ENCODE results near the gene SLC25A47.
A peak's percentile ranks its signal among the peaks of the same experiment; 100 is the strongest.
"Not testable (repeated sequence)": the region's sequence is repeated elsewhere in the genome, so short reads cannot be mapped to it uniquely, and the experiment has no call there.

SLC25A47 gene

GRCh38 chr14:100323121-100323941 is at the start of gene SLC25A47:
SLC25A47 (plus strand) TSS chr14:100323339; CDS start chr14:100323415, 76 bp downstream.
- Histone ChIP-seq H3K9me3 (no peaks in the 10 kb centered on the region), H3K27me3 (ENCODE audit: low read depth) (no peaks in the 10 kb centered on the region), H3K4me1 (peaks cover 1% of the 10 kb centered on the region; the same call in 1 of the 2 replicates), H3K36me3 (replicated peaks) (no peaks in the 10 kb centered on the region), H3K4me3 (no peak within 1 kb of the TSS)
- DNase-seq (ENCODE audit: low spot score in 2 of 2), result no peak
- in situ Hi-C loops (cut with MboI; ENCODE audit: low sequenced_read_pairs), result no loop called here

GRCh38 chr14:100274250-100274649 is 48.9 kb upstream of the SLC25A47 start:
- no peak for DNase-seq (ENCODE audit: low spot score in 2 of 2)
- no peaks in the 10 kb centered on the region for H3K27me3 ChIP-seq (ENCODE audit: low read depth)
- H3K36me3 ChIP-seq (replicated peaks), result peaks cover 57% of the 10 kb centered on the region
- no peaks in the 10 kb centered on the region for H3K9me3 ChIP-seq
- H3K4me3 ChIP-seq, result no peak overlapping the region
- H3K4me1 ChIP-seq, result no peaks in the 10 kb centered on the region; the same call in none of the 2 replicates
- in situ Hi-C loops (cut with MboI; ENCODE audit: low sequenced_read_pairs), result no loop called here

- Histone ChIP-seq H3K4me1 (no peaks in the 10 kb centered on the region; the same call in 1 of the 2 replicates), H3K27me3 (ENCODE audit: low read depth) (no peaks in the 10 kb centered on the region), H3K9me3 (no peaks in the 10 kb centered on the region), H3K36me3 (replicated peaks) (peaks cover 56% of the 10 kb centered on the region), H3K4me3 (no peak overlapping the region)
- in situ Hi-C loops (cut with MboI; ENCODE audit: low sequenced_read_pairs), result no loop called here
- no peak for DNase-seq (ENCODE audit: low spot score in 2 of 2)
Observed at GRCh38 chr14:100275214-100275613, 47.9 kb upstream of the SLC25A47 start.

- H3K36me3 ChIP-seq (replicated peaks), result peaks cover 64% of the 10 kb centered on the region
- in situ Hi-C loops (cut with MboI; ENCODE audit: low sequenced_read_pairs), result no loop called here
- H3K4me1 ChIP-seq, result no peaks in the 10 kb centered on the region; the same call in 1 of the 2 replicates
Observed at GRCh38 chr14:100278702-100279101, 44.4 kb upstream of the SLC25A47 start.

GRCh38 chr14:100279133-100279532 is 44.0 kb upstream of the SLC25A47 start:
- peaks cover 60% of the 10 kb centered on the region for H3K36me3 ChIP-seq (replicated peaks)
- no peaks in the 10 kb centered on the region for H3K27me3 ChIP-seq (ENCODE audit: low read depth)
- H3K4me3 ChIP-seq, result no peak overlapping the region
- H3K4me1 ChIP-seq, result no peaks in the 10 kb centered on the region; the same call in 1 of the 2 replicates
- no peak for DNase-seq (ENCODE audit: low spot score in 2 of 2)
- in situ Hi-C loops (cut with MboI; ENCODE audit: low sequenced_read_pairs), result no loop called here
- H3K9me3 ChIP-seq, result no peaks in the 10 kb centered on the region

More at GRCh38 chr14:100278702-100279101, 44.4 kb upstream of the SLC25A47 start:
- DNase-seq (ENCODE audit: low spot score in 2 of 2), result no peak
- Histone ChIP-seq H3K27me3 (ENCODE audit: low read depth) (no peaks in the 10 kb centered on the region), H3K4me3 (no peak overlapping the region), H3K9me3 (no peaks in the 10 kb centered on the region)

- DNase-seq (ENCODE audit: low spot score in 2 of 2), result no peak
- Histone ChIP-seq H3K36me3 (replicated peaks) (peaks cover 56% of the 10 kb centered on the region), H3K27me3 (ENCODE audit: low read depth) (no peaks in the 10 kb centered on the region), H3K4me1 (peaks cover under 1% of the 10 kb centered on the region; the same call in 1 of the 2 replicates), H3K9me3 (no peaks in the 10 kb centered on the region), H3K4me3 (no peak overlapping the region)
- in situ Hi-C loops (cut with MboI; ENCODE audit: low sequenced_read_pairs), result no loop called here
Observed at GRCh38 chr14:100279563-100279962, 43.6 kb upstream of the SLC25A47 start.

GRCh38 chr14:100281286-100282082 is 41.7 kb upstream of the SLC25A47 start:
- peaks cover 39% of the 10 kb centered on the region for H3K36me3 ChIP-seq (replicated peaks)
- in situ Hi-C loops (cut with MboI; ENCODE audit: low sequenced_read_pairs), result no loop called here
- H3K4me1 ChIP-seq, result peaks cover 8% of the 10 kb centered on the region; the same call in 1 of the 2 replicates
- H3K4me3 ChIP-seq, result no peak overlapping the region
- no peak for DNase-seq (ENCODE audit: low spot score in 2 of 2)
- no peaks in the 10 kb centered on the region for H3K9me3 ChIP-seq
- no peaks in the 10 kb centered on the region for H3K27me3 ChIP-seq (ENCODE audit: low read depth)

- Histone ChIP-seq H3K36me3 (replicated peaks) (peaks cover 33% of the 10 kb centered on the region), H3K4me3 (no peak overlapping the region), H3K27me3 (ENCODE audit: low read depth) (no peaks in the 10 kb centered on the region), H3K9me3 (no peaks in the 10 kb centered on the region), H3K4me1 (peaks cover 8% of the 10 kb centered on the region; the same call in 1 of the 2 replicates)
- DNase-seq (ENCODE audit: low spot score in 2 of 2), result no peak
- in situ Hi-C loops (cut with MboI; ENCODE audit: low sequenced_read_pairs), result no loop called here
Observed at GRCh38 chr14:100282083-100282350, 41.1 kb upstream of the SLC25A47 start.

- H3K4me3 ChIP-seq, result no peak overlapping the region
- H3K9me3 ChIP-seq, result no peaks in the 10 kb centered on the region
- H3K27me3 ChIP-seq (ENCODE audit: low read depth), result no peaks in the 10 kb centered on the region
- no peak for DNase-seq (ENCODE audit: low spot score in 2 of 2)
- H3K36me3 ChIP-seq (replicated peaks), result peaks cover 25% of the 10 kb centered on the region
- peaks cover 8% of the 10 kb centered on the region; the same call in 1 of the 2 replicates for H3K4me1 ChIP-seq
- in situ Hi-C loops (cut with MboI; ENCODE audit: low sequenced_read_pairs), result no loop called here
Observed at GRCh38 chr14:100282766-100283419, 40.2 kb upstream of the SLC25A47 start.

- H3K27me3 ChIP-seq (ENCODE audit: low read depth); H3K4me1 ChIP-seq; in situ Hi-C loops (cut with MboI; ENCODE audit: low sequenced_read_pairs); H3K9me3 ChIP-seq; H3K4me3 ChIP-seq; DNase-seq (ENCODE audit: low spot score in 2 of 2): not testable (repeated sequence)
- H3K36me3 ChIP-seq (replicated peaks), result peaks cover 25% of the 10 kb centered on the region
Observed at GRCh38 chr14:100283436-100283835, 39.7 kb upstream of the SLC25A47 start.

- H3K36me3 ChIP-seq (replicated peaks), result peaks cover 17% of the 10 kb centered on the region
- in situ Hi-C loops (cut with MboI; ENCODE audit: low sequenced_read_pairs), result no loop called here
- no peaks in the 10 kb centered on the region for H3K9me3 ChIP-seq
- no peak for DNase-seq (ENCODE audit: low spot score in 2 of 2)
- H3K4me1 ChIP-seq, result peaks cover 8% of the 10 kb centered on the region; the same call in 1 of the 2 replicates
- no peaks in the 10 kb centered on the region for H3K27me3 ChIP-seq (ENCODE audit: low read depth)
- H3K4me3 ChIP-seq, result no peak overlapping the region; the same call in 1 of the 2 replicates
Observed at GRCh38 chr14:100283984-100284881, 38.9 kb upstream of the SLC25A47 start.

- DNase-seq (ENCODE audit: low spot score in 2 of 2), result peak; percentile 16 to 80
- peak overlapping the region; percentile 56 for H3K4me3 ChIP-seq
- no peaks in the 10 kb centered on the region for H3K27me3 ChIP-seq (ENCODE audit: low read depth)
- peaks cover 12% of the 10 kb centered on the region for H3K36me3 ChIP-seq (replicated peaks)
- no peaks in the 10 kb centered on the region for H3K9me3 ChIP-seq
- in situ Hi-C loops (cut with MboI; ENCODE audit: low sequenced_read_pairs), result no loop called here
- peaks cover 8% of the 10 kb centered on the region; the same call in 1 of the 2 replicates for H3K4me1 ChIP-seq
Observed at GRCh38 chr14:100285021-100285912, 37.9 kb upstream of the SLC25A47 start.

All from HAP-1 (cell line).